Activated CD8-positive, alpha-beta memory T cell treated with anti-CD3 and anti-CD28 coated beads, Interleukin-2, amount 50 U/mL, for 4 hours (primary cell): ENCODE results near the gene AKAP10.
"Not testable (repeated sequence)": the region's sequence is repeated elsewhere in the genome, so short reads cannot be mapped to it uniquely, and the experiment has no call there.

Source experiments
- DNase-seq: peaks from one replicate; pipeline ENCODE4 v3.0.0-alpha.2; 2020

AKAP10 gene, protein sequence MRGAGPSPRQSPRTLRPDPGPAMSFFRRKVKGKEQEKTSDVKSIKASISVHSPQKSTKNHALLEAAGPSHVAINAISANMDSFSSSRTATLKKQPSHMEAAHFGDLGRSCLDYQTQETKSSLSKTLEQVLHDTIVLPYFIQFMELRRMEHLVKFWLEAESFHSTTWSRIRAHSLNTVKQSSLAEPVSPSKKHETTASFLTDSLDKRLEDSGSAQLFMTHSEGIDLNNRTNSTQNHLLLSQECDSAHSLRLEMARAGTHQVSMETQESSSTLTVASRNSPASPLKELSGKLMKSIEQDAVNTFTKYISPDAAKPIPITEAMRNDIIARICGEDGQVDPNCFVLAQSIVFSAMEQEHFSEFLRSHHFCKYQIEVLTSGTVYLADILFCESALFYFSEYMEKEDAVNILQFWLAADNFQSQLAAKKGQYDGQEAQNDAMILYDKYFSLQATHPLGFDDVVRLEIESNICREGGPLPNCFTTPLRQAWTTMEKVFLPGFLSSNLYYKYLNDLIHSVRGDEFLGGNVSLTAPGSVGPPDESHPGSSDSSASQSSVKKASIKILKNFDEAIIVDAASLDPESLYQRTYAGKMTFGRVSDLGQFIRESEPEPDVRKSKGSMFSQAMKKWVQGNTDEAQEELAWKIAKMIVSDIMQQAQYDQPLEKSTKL

GRCh38 chr17:19977293-19978208 lies at the start of gene AKAP10:
Gene AKAP10, minus strand, starts transcription at chr17:19977828. Its CDS starts 149 bp downstream, at chr17:19977679.
- peak; percentile 94 for DNase-seq

GRCh38 chr17:20026960-20027359 lies 49.3 kb upstream of the AKAP10 start:
- DNase-seq: no peak

- DNase-seq: no peak
These were observed 45.1 kb upstream of the AKAP10 start for GRCh38 chr17:20022701-20023100.

GRCh38 chr17:20016475-20016992 lies 38.9 kb upstream of the AKAP10 start:
- not testable (repeated sequence) for DNase-seq

GRCh38 chr17:20012017-20012536 lies 34.4 kb upstream of the AKAP10 start:
- DNase-seq: no peak

DNA sequence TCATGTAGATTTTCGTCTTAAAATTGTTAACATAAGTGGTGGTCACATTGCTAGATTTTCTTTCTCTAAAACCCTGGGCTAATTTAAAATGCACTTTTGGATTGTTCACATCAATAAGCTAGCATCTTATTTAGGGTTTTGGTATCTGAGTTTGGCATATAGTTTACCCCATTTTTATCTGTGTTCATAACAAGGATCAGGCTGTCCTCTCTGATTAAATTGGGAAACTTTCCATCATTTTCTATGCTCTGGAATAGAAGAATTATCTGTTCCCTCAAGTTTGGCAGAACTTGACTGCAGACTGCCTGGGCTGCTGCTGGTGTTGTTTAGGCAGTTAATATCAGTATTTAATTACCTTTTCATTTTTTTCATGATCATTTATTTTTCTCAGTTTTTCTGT lies 33.3 kb upstream of the AKAP10 start:
- DNase-seq: no peak

- no peak for DNase-seq
These were observed 32.7 kb upstream of the AKAP10 start for GRCh38 chr17:20010099-20010863.

- DNase-seq: peak; percentile 90
These were observed 31.9 kb upstream of the AKAP10 start, which contains the start of gene SPECC1 for GRCh38 chr17:20009302-20010098. Gene SPECC1, plus strand, starts transcription at chr17:20009359. Its CDS starts 87,293 bp downstream, at chr17:20096652.

DNA sequence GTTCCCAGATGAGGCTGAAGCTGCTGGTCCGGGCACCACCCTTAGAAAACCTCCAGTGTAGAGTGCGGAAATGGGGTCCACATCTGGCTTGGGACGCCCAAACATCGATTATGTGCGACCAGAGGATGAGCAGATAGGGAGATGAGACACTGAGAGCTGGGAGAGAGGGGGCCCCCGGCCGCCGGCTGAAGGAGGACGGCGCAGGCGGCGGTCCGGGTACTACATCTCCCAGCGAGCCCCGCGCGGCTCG lies 31.3 kb upstream of the AKAP10 start:
- no peak for DNase-seq

- peak; percentile 23 for DNase-seq
These were observed 30.8 kb upstream of the AKAP10 start for GRCh38 chr17:20008242-20009051.

DNA sequence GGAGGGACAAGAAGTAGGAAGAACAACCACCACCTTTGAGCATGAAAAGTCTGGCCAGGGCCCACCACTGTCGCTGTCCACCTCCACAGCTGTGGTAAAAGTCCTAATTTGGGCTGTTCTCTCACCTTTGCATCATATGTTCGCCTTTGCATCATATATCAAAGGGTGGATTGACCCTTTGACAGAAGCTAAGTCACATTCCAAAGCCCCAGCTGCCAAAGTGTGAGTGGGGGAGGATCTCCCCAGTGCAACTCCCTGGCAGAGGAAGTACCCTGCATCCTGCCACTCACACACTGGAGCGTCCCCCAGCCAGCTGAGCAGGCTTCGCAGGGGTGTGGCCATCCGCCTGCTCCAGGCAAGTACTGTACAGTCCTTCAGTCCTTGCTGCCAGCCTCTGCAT lies 18.9 kb upstream of the AKAP10 start:
- no peak for DNase-seq

GRCh38 chr17:19996086-19996485 lies 18.5 kb upstream of the AKAP10 start:
- DNase-seq: no peak

- peak; percentile 71 for DNase-seq
These were observed 15.4 kb upstream of the AKAP10 start for GRCh38 chr17:19992803-19993713.

- DNase-seq: no peak
These were observed 13.7 kb upstream of the AKAP10 start for GRCh38 chr17:19991252-19991885.

- DNase-seq: no peak
These were observed 10.3 kb upstream of the AKAP10 start for GRCh38 chr17:19987897-19988296.

DNA sequence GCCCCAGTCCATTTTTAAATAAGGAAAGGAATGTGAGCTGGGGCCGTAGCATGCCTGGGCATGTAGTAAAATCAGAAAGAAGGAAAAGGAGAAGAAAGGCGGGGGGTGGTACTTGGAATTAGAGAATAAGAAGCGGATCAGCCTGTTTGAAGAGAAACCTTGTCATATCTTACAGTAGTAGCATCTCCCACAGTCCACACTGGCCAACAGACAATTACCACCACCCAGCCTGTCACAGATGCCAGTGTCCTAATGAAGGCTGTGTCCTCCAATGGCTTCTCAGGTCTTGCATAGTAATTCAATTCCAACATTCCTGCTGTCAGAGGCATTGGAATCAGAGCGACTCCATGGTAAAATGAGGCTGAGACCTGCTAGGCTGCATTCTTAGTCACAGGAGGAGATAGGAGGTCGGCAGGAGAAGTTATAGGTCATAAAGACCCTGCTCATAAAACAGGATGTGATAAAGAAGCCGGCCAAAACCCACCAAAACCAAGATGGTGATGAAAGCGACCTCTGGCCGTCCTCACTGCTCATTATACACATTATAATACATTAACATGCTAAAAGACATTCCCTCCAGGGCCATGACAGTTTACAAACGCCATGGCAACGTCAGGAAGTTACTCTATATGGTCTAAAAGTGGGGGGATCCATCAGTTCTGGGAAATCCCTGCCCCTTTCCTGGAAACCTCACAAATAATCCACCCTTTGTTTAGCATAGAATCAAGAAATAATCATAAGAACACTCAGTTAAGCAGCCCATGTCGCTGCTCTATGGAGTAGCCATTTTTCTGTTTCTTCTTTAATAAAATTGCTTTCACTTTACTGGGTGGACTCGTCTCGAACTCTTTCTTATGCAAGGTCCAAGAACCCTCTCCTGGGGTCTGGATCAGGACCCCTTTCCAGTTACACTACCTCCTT lies 9.6 kb upstream of the AKAP10 start:
- no peak for DNase-seq

DNA sequence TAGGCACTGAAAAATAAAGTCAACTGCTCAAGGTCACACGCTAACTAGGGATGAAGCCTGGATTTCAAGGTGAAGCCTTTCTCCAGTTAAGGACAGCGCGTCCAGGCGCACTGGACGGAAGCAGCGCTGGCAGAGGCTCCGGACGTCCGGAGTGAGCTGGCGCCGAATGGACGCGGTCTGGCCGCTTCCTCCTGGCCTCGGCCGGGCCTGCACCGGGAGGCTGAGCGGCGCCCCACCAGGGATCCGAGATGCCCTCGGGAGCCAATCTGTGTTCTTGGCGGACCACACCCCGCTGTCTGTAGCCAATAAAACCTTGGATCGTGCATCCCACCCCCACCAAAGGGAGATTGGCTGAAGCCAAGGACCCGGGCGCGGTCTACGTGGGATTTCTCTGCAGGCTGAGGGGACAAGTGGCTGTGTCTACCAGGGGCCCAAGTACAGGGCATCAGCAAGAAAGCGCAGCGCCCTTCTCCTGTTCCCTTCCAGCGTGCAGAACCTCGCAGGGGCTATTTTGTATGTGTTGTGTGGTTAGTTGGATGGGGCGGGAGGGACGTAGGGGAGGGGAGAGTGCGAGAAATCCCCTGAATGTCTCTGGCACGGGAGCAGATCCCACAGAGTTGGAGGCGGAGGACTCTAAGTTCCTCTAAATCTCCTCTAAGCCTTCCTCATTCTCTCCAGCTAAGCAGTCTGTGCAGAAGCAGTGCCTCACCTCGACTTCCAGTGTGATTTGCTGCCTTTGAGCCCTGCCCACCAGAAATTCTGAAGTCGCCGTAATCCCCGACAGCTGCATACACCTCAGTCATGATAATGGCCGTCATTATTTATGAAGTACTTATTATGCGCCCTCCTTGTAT lies 2.5 kb upstream of the AKAP10 start:
- no peak for DNase-seq
